Sigmoid colon (tissue), 4 donors: ENCODE results near the gene CDH22.

ENCODE experiments used
- CTCF ChIP-seq, 4 experiments: fragments of 450-650 bp in 3 of 4; fragments of 200-600 bp in 1 of 4; IDR thresholded peaks; one replicate each; pipeline ENCODE4 v1.5.1; 2016 to 2019; ENCODE audit warnings: antibody characterized with exemption in 4 of 4, mild to moderate bottlenecking in 3 of 4, moderate library complexity in 2 of 4
- POLR2A ChIP-seq, 2 donors: fragments of 450-650 bp; IDR thresholded peaks; one replicate each; pipeline ENCODE4 v1.6.1; 2016; ENCODE audit warnings: antibody characterized with exemption in 2 of 2, mild to moderate bottlenecking in 2 of 2, moderate library complexity in 2 of 2
- POLR2AphosphoS5 ChIP-seq, 4 donors: sonication (generic); formaldehyde crosslinking; IDR thresholded peaks; one replicate each; pipeline ENCODE4 v1.6.1; 2017; ENCODE audit warnings: antibody characterized with exemption in 4 of 4

- no peak for TF ChIP-seq POLR2AphosphoS5 (IDR thresholded peaks at IDR 0.05)
- TF ChIP-seq CTCF (IDR thresholded peaks at IDR 0.05), result no peak
- no peak for TF ChIP-seq POLR2A (IDR thresholded peaks at IDR 0.05)
Measured at GRCh38 chr20:46351357-46352058, 43.2 kb upstream of the CDH22 start.
